A673 (cell line): ENCODE data around the gene PCDHA13.

ENCODE experiments used
- EZH2 ChIP-seq: fragments of 200-600 bp; sonication (generic); IDR thresholded peaks from 2 replicates; pipeline ENCODE4 v1.6.1; 2017; ENCODE audit warnings: borderline replicate concordance, low read depth, mild to moderate bottlenecking, mixed read lengths, antibody characterized with exemption, low read length; ENCODE audit not compliant: poor library complexity, severe bottlenecking
- TF ChIP-seq, protein P1 (sequence below): fragments of 300-800, 200-600 bp; sonication (generic); conservative IDR thresholded peaks from 2 replicates; pipeline ENCODE4 v1.5.1; 2017; ENCODE audit warnings: low read depth, mild to moderate bottlenecking, antibody characterized with exemption, low read length, moderate library complexity, mixed read lengths

- TF ChIP-seq, protein P1, sequence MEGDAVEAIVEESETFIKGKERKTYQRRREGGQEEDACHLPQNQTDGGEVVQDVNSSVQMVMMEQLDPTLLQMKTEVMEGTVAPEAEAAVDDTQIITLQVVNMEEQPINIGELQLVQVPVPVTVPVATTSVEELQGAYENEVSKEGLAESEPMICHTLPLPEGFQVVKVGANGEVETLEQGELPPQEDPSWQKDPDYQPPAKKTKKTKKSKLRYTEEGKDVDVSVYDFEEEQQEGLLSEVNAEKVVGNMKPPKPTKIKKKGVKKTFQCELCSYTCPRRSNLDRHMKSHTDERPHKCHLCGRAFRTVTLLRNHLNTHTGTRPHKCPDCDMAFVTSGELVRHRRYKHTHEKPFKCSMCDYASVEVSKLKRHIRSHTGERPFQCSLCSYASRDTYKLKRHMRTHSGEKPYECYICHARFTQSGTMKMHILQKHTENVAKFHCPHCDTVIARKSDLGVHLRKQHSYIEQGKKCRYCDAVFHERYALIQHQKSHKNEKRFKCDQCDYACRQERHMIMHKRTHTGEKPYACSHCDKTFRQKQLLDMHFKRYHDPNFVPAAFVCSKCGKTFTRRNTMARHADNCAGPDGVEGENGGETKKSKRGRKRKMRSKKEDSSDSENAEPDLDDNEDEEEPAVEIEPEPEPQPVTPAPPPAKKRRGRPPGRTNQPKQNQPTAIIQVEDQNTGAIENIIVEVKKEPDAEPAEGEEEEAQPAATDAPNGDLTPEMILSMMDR = peak; percentile 98
- TF ChIP-seq EZH2 = no peak
Observed at GRCh38 chr5:140926443-140927227, 44.7 kb downstream of the PCDHA13 start.
